Glomerular endothelial cell (primary cell): Measurements from ENCODE around the gene DCDC2C. TPM values are rescaled to one million over a fixed set of nuclear protein-coding genes. Genes with fewer than 3 reads are reported as not detected.

Source experiments
- DNase-seq: peaks from one replicate; pipeline ENCODE4 v3.0.0-alpha.2; 2011; ENCODE audit warnings: low read depth, low spot score; ENCODE audit errors: extremely low read depth
- total RNA-seq: library from RNA; depleted of rRNA; stranded (reverse); fragments of >200 nt; gene quantifications from 2 replicates; pipeline ENCODE4 v1.2.3, GENCODE V29; 2015

DCDC2C gene
- total RNA-seq, 1 donor from 2014 or later = not detected

- no peak for DNase-seq
These were observed 66.4 kb downstream of the DCDC2C start for GRCh38 chr2:3769766-3770165.

- DNase-seq = no peak
These were observed 67.5 kb downstream of the DCDC2C start for GRCh38 chr2:3770724-3771415.

GRCh38 chr2:3771576-3771975, 68.2 kb downstream of the DCDC2C start:
- no peak for DNase-seq

GRCh38 chr2:3774336-3774735, 71.0 kb downstream of the DCDC2C start:
- DNase-seq = no peak

DNA sequence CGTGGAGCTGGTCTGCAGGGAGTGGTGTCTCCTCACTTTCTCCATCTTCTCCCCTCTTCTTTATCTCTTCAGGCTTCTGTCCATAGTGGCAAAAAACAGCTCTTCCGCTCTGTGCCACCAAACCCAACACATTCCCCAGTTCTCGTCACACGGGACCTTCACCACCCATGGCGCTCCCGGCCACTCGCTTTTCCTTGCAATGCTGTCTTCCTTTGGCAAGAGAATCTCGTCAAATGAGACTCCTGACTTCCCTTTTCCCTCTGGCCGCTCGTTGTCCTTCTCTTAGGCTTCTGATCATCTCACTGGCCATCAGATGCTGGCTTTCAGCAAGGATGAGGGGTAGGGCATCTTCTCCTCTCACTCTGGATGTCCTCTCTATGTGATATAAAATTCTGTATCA, 72.9 kb downstream of the DCDC2C start:
- no peak for DNase-seq

DNA sequence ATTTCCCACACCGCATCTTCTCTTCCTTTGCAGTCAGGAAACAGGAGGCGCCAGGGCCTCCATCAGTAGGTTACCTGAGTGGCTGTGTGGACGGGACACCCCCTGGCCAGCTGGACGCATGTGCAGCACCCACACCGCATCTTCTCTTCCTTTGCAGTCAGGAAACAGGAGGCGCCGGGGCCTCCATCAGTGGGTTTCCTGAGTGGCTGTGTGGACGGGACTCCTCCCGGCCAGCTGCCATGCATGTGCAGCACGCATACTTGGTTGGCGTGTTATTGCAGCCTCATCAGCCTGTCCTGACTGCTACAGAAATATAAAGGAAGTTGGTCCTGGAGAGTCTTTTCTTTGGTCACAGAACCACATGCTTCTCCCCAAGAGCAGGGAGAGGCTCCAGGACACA, 74.6 kb downstream of the DCDC2C start:
- no peak for DNase-seq

DNA sequence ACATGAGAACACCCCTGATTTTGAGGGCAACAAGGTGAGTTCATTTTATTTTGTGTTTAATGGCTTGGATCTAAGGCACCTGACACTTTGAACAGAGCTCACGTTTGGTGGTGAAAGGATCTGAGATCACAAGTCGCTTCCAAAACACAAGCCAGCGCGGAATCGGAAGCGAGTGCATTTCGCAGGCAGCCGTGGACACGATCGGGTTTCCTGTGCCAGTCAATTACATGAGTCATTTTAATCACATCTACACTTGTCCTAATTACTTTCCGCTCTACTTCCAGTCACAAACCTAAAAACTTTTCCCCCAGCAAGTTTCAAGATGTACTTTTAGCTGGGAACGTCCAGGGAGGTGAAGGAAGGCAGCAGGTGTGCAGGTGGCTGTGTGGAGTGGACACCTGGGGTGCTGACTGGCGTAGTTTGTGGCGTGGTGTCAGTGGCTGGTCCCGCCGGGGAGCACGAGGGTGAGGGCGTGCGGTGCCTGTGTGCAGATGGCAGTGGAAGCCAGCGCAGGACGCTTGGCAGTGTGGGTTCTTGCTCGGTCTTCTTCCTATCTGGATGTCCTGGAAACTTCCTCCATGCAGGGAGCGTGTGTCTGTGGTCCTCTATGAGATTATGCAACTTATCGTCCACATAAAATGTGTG, 75.6 kb downstream of the DCDC2C start:
- DNase-seq = no peak

GRCh38 chr2:3779496-3780049, 76.2 kb downstream of the DCDC2C start:
- no peak for DNase-seq

- DNase-seq = peak; percentile 27
These were observed 77.4 kb downstream of the DCDC2C start for GRCh38 chr2:3780477-3781402.

GRCh38 chr2:3784731-3785130, 81.4 kb downstream of the DCDC2C start:
- no peak for DNase-seq

- no peak for DNase-seq
These were observed 82.0 kb downstream of the DCDC2C start for GRCh38 chr2:3785220-3785889.

GRCh38 chr2:3785890-3786273, 82.5 kb downstream of the DCDC2C start:
- DNase-seq = no peak

DNA sequence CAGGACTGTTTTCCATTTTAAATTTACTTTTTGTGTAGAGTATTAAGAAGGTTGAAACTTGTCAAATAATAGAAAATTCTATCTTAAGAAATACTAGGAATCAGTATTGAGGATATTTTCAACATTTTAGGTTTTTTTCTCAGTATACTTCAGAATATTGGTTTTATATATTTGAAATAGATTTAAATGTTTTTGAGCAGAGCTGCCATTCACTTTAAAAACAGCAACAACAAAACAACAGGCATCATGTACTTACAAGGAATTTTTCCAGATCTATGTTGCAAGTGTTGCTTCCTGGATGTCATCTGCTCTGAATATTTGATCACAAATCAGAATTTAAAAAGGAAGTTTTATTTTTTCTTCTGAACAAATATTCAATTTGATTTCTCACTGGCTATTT, 84.4 kb downstream of the DCDC2C start:
- DNase-seq = no peak

- no peak for DNase-seq
These were observed 85.9 kb downstream of the DCDC2C start for GRCh38 chr2:3789256-3789655.

- no peak for DNase-seq
These were observed 89.9 kb downstream of the DCDC2C start for GRCh38 chr2:3793249-3793648.

- no peak for DNase-seq
These were observed 98.1 kb downstream of the DCDC2C start for GRCh38 chr2:3801506-3801905.

DNA sequence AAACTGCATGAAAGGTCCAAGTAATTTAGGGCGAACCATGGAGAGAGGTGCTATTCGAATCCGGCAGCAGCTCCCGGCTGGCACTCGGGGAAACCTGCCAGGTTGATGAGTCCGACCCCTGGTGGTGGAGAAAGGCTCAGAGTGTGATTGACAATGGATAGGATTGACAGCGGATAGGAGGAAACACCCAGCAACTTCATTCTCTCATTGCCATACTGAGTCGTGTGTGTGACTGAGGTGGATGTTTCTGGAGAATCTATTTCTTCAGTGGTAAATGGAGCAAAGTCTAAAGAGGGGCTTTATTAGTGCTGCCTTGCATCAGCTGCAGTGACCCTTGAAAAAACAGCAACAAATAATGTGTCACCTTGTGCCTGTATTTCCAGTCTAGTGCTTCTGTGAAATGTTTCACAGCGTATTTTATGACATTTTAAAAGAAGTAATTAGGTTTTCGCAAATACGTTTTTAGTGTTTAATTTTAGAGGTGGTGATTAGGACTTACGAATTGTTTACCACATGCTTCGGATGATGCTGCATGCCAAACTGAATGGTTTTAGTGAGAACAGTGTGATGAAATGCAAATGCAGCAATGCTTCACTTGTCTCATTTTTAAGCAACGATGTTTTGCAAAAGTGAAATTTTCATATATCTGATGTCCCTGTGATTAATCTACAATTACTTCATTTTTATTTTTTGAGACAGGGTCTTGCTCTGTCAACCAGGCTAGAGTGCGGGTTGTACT, 102.0 kb downstream of the DCDC2C start:
- DNase-seq = no peak

GRCh38 chr2:3806168-3806567, 102.8 kb downstream of the DCDC2C start:
- DNase-seq = no peak

DNA sequence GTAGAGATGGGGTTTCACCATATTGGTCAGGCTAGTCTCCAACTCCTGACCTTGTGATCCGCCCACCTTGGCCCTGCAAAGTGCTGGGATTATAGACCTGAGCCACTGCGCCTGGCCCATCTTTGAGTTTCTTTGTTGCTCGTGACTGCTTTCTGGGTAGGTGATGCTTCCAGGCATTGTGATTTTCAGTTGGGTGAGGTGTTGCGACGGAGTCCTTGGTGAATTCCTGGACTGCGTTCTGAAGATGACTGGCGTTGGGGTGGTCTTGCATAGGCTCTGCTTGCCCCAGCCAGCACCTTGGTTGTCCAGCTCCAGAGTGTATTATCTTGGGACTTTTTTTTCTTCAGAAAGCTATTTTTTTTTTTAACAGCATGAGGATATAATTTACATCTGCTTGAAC, 103.4 kb downstream of the DCDC2C start:
- no peak for DNase-seq

DNA sequence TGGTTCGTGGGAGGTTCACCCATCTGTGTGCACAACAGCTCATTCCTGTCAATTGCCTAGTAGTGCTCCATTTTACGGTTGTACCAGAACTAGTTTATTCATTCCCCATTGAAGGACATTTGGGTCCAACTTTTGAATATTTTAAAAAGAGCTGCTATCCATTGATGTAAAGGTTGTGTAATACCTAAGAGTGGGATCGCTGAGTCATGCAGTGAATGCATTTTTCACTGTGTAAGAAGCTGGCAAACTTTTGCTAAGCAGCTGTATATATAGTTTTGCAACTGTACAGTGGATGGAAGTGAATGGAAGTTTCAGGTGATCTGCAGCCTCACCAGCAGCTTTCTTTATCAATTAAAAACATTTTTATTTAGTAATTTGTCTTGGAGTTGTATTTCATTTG, 104.5 kb downstream of the DCDC2C start:
- DNase-seq = no peak
